Fibroblast of mammary gland (primary cell): ENCODE measurements around the gene TLCD3B.

ENCODE experiments used
- DNase-seq: peaks from one replicate; pipeline ENCODE4 v3.0.0-alpha.2; 2010; ENCODE audit warnings: low read depth
- H3K4me3 ChIP-seq: 2 replicates; pipeline ENCODE4 v1.5.1; 2011; ENCODE audit warnings: low read depth, mild to moderate bottlenecking, low read length, moderate library complexity; ENCODE audit not compliant: control insufficient read depth
- CTCF ChIP-seq: conservative IDR thresholded peaks from 2 replicates; pipeline ENCODE4 v1.5.1; 2011; ENCODE audit warnings: low read depth, low read length, inconsistent platforms; ENCODE audit not compliant: control insufficient read depth, insufficient read depth

TLCD3B gene

GRCh38 chr16:30060836-30061554, 29.9 kb upstream of the TLCD3B start:
- no peak for TF ChIP-seq CTCF
- DNase-seq = no peak
- no peak overlapping the region for H3K4me3 ChIP-seq

- H3K4me3 ChIP-seq = no peak overlapping the region
- DNase-seq = no peak
- TF ChIP-seq CTCF = no peak
Measured at GRCh38 chr16:30060346-30060745, 29.3 kb upstream of the TLCD3B start.

GRCh38 chr16:30054959-30055553, 24.0 kb upstream of the TLCD3B start:
- H3K4me3 ChIP-seq = no peak overlapping the region
- no peak for DNase-seq
- TF ChIP-seq CTCF = peak; percentile 57

GRCh38 chr16:30054451-30054850, 23.4 kb upstream of the TLCD3B start:
- DNase-seq = no peak
- H3K4me3 ChIP-seq = no peak overlapping the region
- no peak for TF ChIP-seq CTCF

GRCh38 chr16:30053376-30054015, 22.4 kb upstream of the TLCD3B start:
- DNase-seq = no peak
- H3K4me3 ChIP-seq = peak overlapping the region; percentile 68
- TF ChIP-seq CTCF = no peak

GRCh38 chr16:30052671-30053372, 21.8 kb upstream of the TLCD3B start:
- DNase-seq = peak; percentile 89
- no peak for TF ChIP-seq CTCF
- H3K4me3 ChIP-seq = peak overlapping the region; percentile 68
